Fibroblast of the aortic adventitia (primary cell): ENCODE data around the gene FOXN3. TPM values are rescaled to one million over a fixed set of nuclear protein-coding genes. Genes with fewer than 3 reads are reported as not detected.

ENCODE experiments used
- DNase-seq: peaks from one replicate; pipeline ENCODE4 v3.0.0-alpha.2; 2010; ENCODE audit warnings: low read depth
- H3K4me3 ChIP-seq: 2 replicates; pipeline ENCODE4 v1.5.1; 2011; ENCODE audit warnings: low read depth, mild to moderate bottlenecking, control low read depth, low read length, moderate library complexity
- CTCF ChIP-seq: IDR thresholded peaks from 2 replicates; pipeline ENCODE4 v1.5.1; 2011; ENCODE audit warnings: mild to moderate bottlenecking, low read length, control low read depth, inconsistent platforms; ENCODE audit not compliant: insufficient read depth
- total RNA-seq: library from RNA; depleted of rRNA; stranded (reverse); fragments of >200 nt; gene quantifications from 2 replicates; pipeline ENCODE4 v1.2.3, GENCODE V29; 2012; ENCODE audit warnings: low replicate concordance

The FOXN3 gene
- total RNA-seq, 1 donor, result 35.3 TPM

GRCh38 chr14:89128311-89129026 lies 288.6 kb downstream of the FOXN3 start:
- no peak for DNase-seq
- no peak overlapping the region for H3K4me3 ChIP-seq
- no peak for TF ChIP-seq CTCF

GRCh38 chr14:89126461-89126860 lies 290.6 kb downstream of the FOXN3 start:
- H3K4me3 ChIP-seq, result no peak overlapping the region
- no peak for DNase-seq

GRCh38 chr14:89125216-89125615 lies 291.8 kb downstream of the FOXN3 start:
- DNase-seq, result peak; percentile 54
- no peak overlapping the region for H3K4me3 ChIP-seq
- TF ChIP-seq CTCF, result no peak

More at GRCh38 chr14:89126461-89126860, 290.6 kb downstream of the FOXN3 start:
- TF ChIP-seq CTCF, result no peak

GRCh38 chr14:89123851-89124250 lies 293.2 kb downstream of the FOXN3 start:
- TF ChIP-seq CTCF, result no peak
- no peak overlapping the region for H3K4me3 ChIP-seq
- DNase-seq, result no peak

- no peak for DNase-seq
- no peak overlapping the region for H3K4me3 ChIP-seq
- no peak for TF ChIP-seq CTCF
Observed at GRCh38 chr14:89123215-89123614, 293.8 kb downstream of the FOXN3 start.

GRCh38 chr14:89121968-89122620 lies 294.9 kb downstream of the FOXN3 start:
- no peak overlapping the region for H3K4me3 ChIP-seq
- TF ChIP-seq CTCF, result no peak
- no peak for DNase-seq
